ENCODE data around the gene GIPC3. TPM values are rescaled to one million over a fixed set of nuclear protein-coding genes. Genes with fewer than 3 reads are reported as not detected.

Gene GIPC3
- total and polyA plus RNA-seq, 2 experiments from 2014 or later = 0.48 to 0.59 TPM

DNA sequence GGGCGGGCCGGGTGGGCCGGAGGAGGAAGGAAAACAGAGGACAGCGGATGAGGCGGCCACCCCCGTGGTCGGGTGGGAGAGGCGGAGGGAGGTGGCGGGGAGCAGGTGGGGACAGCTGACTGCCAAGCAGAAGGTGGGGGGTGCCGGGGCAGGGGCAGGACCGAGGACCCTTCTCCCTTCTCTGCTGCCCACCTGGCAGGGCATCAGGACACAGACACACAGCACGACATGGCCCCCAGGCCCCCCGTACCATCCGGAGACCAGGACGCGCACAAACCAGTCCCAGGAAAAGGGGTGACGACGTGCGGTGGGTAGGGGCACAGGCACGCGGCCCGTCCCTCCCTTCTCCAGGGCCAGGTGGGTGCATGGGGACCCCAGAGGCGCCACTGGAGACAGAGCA is 52.3 kb downstream of the GIPC3 start:
- no peaks in the 10 kb centered on the region for H3K4me1 Mint-ChIP-seq
- no peaks in the 10 kb centered on the region for H4K20me1 ChIP-seq (replicated peaks; ENCODE audit: insufficient read depth)
- DNase-seq (ENCODE audit: low spot score) (no peak), ATAC-seq (no peak)
- H3K4me1 ChIP-seq (ENCODE audit: insufficient read depth) = no peaks in the 10 kb centered on the region
- no peak overlapping the region for H3K27ac Mint-ChIP-seq
- H3K4me2 ChIP-seq = no peak overlapping the region
- no peak overlapping the region for H3K4me3 ChIP-seq
- no peaks in the 10 kb centered on the region for H3K9me3 Mint-ChIP-seq
- no peaks in the 10 kb centered on the region; the same call in 1 of the 2 replicates for H3K36me3 ChIP-seq (ENCODE audit: insufficient read depth)
- peaks cover 13% of the 10 kb centered on the region for H3K36me3 Mint-ChIP-seq (ENCODE audit: low read depth)
- peaks cover 5% of the 10 kb centered on the region for H3K27me3 Mint-ChIP-seq (ENCODE audit: insufficient read depth, low read depth, poor library complexity)
- H3K79me2 ChIP-seq (replicated peaks; ENCODE audit: insufficient read depth) = no peaks in the 10 kb centered on the region
- H3K27me3 ChIP-seq (ENCODE audit: insufficient read depth) = no peaks in the 10 kb centered on the region
- no peak overlapping the region for H3K27ac ChIP-seq (ENCODE audit: low read depth)
- no peak overlapping the region for H2AFZ ChIP-seq
- no peak overlapping the region for H3K4me3 Mint-ChIP-seq
- H3K9me2 ChIP-seq (ENCODE audit: insufficient read depth) = no peaks in the 10 kb centered on the region
- TF ChIP-seq ZNF114 (CRISPR knock-in tag; IDR thresholded peaks at IDR 0.05) (no peak), CREB1 (CRISPR knock-in tag; IDR thresholded peaks at IDR 0.05; ENCODE audit: low read depth) (no peak), JUNB (IDR thresholded peaks at IDR 0.05; ENCODE audit: unreplicated experiment) (no peak), EZH2phosphoT487 (IDR thresholded peaks at IDR 0.05; ENCODE audit: unreplicated experiment) (no peak), EZH2 (IDR thresholded peaks at IDR 0.05; ENCODE audit: low read depth, unreplicated experiment) (no peak)
- TF ChIP-seq, protein P1, sequence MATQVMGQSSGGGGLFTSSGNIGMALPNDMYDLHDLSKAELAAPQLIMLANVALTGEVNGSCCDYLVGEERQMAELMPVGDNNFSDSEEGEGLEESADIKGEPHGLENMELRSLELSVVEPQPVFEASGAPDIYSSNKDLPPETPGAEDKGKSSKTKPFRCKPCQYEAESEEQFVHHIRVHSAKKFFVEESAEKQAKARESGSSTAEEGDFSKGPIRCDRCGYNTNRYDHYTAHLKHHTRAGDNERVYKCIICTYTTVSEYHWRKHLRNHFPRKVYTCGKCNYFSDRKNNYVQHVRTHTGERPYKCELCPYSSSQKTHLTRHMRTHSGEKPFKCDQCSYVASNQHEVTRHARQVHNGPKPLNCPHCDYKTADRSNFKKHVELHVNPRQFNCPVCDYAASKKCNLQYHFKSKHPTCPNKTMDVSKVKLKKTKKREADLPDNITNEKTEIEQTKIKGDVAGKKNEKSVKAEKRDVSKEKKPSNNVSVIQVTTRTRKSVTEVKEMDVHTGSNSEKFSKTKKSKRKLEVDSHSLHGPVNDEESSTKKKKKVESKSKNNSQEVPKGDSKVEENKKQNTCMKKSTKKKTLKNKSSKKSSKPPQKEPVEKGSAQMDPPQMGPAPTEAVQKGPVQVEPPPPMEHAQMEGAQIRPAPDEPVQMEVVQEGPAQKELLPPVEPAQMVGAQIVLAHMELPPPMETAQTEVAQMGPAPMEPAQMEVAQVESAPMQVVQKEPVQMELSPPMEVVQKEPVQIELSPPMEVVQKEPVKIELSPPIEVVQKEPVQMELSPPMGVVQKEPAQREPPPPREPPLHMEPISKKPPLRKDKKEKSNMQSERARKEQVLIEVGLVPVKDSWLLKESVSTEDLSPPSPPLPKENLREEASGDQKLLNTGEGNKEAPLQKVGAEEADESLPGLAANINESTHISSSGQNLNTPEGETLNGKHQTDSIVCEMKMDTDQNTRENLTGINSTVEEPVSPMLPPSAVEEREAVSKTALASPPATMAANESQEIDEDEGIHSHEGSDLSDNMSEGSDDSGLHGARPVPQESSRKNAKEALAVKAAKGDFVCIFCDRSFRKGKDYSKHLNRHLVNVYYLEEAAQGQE (IDR thresholded peaks at IDR 0.05; ENCODE audit: unreplicated experiment) = no peak
- TF ChIP-seq, protein P2, sequence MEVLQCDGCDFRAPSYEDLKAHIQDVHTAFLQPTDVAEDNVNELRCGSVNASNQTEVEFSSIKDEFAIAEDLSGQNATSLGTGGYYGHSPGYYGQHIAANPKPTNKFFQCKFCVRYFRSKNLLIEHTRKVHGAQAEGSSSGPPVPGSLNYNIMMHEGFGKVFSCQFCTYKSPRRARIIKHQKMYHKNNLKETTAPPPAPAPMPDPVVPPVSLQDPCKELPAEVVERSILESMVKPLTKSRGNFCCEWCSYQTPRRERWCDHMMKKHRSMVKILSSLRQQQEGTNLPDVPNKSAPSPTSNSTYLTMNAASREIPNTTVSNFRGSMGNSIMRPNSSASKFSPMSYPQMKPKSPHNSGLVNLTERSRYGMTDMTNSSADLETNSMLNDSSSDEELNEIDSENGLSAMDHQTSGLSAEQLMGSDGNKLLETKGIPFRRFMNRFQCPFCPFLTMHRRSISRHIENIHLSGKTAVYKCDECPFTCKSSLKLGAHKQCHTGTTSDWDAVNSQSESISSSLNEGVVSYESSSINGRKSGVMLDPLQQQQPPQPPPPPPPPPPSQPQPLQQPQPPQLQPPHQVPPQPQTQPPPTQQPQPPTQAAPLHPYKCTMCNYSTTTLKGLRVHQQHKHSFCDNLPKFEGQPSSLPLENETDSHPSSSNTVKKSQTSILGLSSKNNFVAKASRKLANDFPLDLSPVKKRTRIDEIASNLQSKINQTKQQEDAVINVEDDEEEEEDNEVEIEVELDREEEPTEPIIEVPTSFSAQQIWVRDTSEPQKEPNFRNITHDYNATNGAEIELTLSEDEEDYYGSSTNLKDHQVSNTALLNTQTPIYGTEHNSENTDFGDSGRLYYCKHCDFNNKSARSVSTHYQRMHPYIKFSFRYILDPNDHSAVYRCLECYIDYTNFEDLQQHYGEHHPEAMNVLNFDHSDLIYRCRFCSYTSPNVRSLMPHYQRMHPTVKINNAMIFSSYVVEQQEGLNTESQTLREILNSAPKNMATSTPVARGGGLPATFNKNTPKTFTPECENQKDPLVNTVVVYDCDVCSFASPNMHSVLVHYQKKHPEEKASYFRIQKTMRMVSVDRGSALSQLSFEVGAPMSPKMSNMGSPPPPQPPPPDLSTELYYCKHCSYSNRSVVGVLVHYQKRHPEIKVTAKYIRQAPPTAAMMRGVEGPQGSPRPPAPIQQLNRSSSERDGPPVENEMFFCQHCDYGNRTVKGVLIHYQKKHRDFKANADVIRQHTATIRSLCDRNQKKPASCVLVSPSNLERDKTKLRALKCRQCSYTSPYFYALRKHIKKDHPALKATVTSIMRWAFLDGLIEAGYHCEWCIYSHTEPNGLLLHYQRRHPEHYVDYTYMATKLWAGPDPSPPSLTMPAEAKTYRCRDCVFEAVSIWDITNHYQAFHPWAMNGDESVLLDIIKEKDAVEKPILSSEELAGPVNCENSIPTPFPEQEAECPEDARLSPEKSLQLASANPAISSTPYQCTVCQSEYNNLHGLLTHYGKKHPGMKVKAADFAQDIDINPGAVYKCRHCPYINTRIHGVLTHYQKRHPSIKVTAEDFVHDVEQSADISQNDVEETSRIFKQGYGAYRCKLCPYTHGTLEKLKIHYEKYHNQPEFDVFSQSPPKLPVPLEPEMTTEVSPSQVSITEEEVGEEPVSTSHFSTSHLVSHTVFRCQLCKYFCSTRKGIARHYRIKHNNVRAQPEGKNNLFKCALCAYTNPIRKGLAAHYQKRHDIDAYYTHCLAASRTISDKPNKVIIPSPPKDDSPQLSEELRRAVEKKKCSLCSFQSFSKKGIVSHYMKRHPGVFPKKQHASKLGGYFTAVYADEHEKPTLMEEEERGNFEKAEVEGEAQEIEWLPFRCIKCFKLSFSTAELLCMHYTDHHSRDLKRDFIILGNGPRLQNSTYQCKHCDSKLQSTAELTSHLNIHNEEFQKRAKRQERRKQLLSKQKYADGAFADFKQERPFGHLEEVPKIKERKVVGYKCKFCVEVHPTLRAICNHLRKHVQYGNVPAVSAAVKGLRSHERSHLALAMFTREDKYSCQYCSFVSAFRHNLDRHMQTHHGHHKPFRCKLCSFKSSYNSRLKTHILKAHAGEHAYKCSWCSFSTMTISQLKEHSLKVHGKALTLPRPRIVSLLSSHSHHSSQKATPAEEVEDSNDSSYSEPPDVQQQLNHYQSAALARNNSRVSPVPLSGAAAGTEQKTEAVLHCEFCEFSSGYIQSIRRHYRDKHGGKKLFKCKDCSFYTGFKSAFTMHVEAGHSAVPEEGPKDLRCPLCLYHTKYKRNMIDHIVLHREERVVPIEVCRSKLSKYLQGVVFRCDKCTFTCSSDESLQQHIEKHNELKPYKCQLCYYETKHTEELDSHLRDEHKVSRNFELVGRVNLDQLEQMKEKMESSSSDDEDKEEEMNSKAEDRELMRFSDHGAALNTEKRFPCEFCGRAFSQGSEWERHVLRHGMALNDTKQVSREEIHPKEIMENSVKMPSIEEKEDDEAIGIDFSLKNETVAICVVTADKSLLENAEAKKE (CRISPR knock-in tag; IDR thresholded peaks at IDR 0.05) = no peak
- TF ChIP-seq, protein P3, sequence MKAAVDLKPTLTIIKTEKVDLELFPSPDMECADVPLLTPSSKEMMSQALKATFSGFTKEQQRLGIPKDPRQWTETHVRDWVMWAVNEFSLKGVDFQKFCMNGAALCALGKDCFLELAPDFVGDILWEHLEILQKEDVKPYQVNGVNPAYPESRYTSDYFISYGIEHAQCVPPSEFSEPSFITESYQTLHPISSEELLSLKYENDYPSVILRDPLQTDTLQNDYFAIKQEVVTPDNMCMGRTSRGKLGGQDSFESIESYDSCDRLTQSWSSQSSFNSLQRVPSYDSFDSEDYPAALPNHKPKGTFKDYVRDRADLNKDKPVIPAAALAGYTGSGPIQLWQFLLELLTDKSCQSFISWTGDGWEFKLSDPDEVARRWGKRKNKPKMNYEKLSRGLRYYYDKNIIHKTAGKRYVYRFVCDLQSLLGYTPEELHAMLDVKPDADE (IDR thresholded peaks at IDR 0.05) = no peak
- H3F3A ChIP-seq (replicated peaks; ENCODE audit: low read depth) = no peaks in the 10 kb centered on the region
